ENCODE measurements around the gene ERI3.

ERI3 gene

GRCh38 chr1:44314452-44314851 lies 40.6 kb downstream of the ERI3 start:
- no peak for DNase-seq

DNA sequence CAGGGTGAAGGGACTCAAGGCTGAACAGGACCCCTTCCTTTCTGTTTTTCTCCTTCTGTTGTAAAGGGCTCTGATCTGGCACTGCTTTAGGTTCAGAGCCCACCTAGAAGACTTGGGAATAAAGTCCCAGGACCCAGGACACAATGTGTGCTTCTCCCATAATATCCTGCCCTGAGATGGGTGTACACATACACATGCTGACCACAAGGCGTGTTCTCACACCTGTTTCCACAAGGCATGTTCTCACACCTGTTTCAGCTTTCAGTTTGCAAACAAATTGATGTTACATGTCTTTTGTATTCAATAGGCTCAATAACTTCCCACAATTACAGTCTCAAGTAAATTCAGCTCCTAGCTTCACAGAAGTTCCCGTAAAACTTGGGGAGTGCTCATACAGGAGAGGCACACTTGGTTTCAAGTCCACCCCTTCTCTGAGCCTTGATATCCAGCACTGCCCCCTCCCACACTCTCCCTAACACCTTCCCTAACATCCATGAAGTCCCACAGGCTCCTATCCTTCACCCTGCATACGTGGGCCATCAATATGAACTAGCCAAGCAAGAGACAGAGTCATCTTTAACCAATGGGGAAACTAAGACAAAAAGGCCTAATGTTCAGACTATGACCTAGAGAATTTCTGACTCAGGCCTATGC lies 41.7 kb downstream of the ERI3 start:
- DNase-seq: no peak

DNA sequence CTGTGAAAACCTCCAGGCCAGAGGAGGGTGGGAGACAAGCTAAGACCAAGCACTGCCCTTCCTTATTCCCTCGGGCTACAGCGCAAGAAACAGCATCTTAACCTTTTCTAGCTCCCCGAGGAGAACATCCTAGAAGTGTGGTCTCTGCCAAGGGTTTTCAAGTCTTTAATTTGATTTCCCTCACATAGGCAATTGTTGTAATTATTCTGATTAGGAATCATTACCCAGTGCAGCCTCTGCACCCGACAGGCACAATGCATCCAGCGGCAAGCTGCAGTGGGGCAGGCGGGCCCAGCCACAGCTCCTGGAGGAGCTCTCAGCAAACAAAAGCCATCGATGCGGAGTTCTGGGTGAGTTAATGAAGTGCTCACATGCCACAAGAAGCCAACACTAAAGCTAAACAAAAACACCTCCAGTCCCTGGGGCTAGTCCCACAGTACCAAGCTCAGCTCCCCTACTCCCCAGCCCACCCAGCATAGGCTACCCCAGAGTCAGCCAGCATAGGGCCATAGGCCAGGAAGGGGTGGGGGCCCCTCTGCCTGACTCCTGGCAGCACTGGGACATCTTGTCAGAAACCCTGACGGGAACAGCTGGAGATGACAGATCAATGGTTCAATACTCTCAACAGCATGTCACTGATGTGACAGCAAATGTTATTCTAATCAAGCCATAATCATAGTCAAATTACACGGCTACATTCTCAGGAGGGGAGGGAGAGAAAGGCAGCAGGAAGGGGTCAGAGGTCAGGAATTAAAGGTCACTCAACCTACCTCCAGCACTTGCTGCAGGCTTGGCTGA lies 42.5 kb downstream of the ERI3 start:
- DNase-seq: no peak

- no peak for DNase-seq
These were observed 45.1 kb downstream of the ERI3 start for GRCh38 chr1:44310006-44310405.

DNA sequence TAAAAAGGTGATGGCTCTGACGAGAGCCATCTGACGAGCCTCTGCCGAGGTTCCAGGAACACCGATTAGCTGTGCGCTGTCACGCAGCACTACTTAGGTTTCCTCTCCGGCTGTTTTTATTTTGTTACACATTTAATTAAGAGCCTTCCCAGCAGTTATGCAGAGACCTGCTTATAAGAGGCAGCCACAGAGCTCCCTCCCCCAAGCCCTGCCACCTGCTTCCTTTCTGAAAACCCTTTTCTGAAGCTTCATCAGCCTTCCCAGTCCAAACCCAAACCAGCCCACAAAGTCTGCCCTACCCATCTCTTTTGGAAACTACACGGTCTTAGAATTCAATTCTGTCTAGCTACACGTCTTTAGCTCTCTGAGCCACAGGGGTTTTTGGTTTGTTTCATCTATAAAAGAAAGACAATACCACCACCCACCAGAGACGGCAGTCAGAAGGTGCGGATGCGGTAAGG lies 49.1 kb downstream of the ERI3 start:
- DNase-seq: peak; percentile 91

- DNase-seq: no peak
These were observed 51.5 kb downstream of the ERI3 start for GRCh38 chr1:44303532-44303931.

- DNase-seq: no peak
These were observed 52.5 kb downstream of the ERI3 start for GRCh38 chr1:44302541-44302940.

DNA sequence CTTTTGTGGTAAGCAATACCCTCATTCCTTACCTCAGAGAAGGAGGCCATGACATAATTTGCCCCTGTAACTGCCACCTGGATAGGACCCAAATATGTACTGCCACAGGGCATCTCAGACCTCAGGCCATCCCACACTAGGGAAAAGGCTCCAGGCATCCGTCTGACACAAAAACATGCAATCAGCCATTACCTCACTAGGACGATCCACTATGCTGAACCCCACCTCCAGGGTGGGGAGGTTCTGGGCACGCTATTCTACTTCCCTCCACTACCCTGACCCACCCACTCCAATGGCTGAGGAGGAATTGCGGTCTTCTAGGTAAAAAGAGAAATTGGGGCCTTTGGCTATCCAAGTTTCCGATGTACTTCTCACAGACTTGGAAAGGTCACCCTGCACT lies 53.6 kb downstream of the ERI3 start:
- no peak for DNase-seq

DNA sequence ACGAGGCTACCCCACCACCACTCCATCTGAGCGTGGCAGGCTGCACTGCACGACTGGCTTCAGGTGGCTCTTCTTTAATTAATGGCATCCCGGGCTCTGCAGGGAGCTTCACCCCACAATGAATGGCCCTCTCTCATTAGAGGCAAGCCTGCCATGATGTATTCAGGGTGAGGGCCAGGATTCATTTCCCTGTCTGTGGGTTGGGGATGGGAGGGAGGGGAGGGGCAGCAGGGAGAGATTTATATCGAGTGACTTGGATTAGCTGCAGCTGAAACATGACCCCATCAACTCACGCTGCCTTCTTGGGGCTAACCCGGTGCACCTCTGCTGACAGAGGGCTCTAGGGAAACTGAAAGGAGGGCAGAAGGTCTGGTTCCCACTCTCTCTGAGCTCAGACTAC lies 54.2 kb downstream of the ERI3 start:
- peak; percentile 49 for DNase-seq

DNA sequence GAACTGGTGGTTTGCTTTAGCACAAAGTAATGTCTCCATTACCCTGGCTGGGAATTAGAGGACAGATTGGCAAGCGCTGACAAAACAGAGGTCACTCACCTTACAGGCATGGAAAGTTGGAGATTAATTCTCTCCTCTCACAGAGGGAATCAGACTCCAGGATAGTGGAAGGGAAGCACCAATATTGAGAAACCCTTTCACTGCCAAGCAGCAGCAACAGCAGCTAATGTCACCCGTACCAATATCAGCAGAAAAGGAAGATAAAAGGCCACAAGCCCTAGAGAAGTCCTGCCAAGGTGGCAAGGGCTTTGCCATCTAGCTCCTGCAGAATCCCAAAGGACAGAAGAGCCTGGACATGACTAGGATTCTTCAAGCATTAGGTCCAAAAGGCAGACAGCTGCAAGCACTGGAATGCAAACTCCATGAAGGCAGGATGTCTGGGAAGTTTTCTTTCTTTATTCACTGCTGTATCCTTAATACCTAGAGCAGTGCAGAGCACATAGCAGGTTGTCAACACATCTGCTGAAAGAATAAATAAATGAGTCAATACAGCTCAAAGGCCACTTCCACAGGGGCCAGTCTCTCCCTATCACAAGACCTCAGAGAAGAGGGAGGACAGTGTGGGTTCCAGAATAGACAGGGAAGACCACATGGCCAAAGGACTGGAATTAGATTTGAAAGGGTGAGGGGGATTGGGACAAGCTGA lies 57.2 kb downstream of the ERI3 start:
- no peak for DNase-seq

GRCh38 chr1:44296806-44297205 lies 58.3 kb downstream of the ERI3 start:
- no peak for DNase-seq

- no peak for DNase-seq
These were observed 59.0 kb downstream of the ERI3 start for GRCh38 chr1:44296086-44296485.

- no peak for DNase-seq
These were observed 60.5 kb downstream of the ERI3 start for GRCh38 chr1:44294588-44295007.

GRCh38 chr1:44293761-44294315 lies 61.2 kb downstream of the ERI3 start:
- no peak for DNase-seq

- no peak for DNase-seq
These were observed 62.4 kb downstream of the ERI3 start for GRCh38 chr1:44292651-44293050.

GRCh38 chr1:44290250-44291094 lies 64.6 kb downstream of the ERI3 start:
- DNase-seq: no peak

- no peak for DNase-seq
These were observed 65.5 kb downstream of the ERI3 start for GRCh38 chr1:44289530-44289929.

- DNase-seq: no peak
These were observed 66.2 kb downstream of the ERI3 start for GRCh38 chr1:44288883-44289282.

GRCh38 chr1:44284184-44284583 lies 70.9 kb downstream of the ERI3 start:
- DNase-seq: no peak

GRCh38 chr1:44283524-44284173 lies 71.4 kb downstream of the ERI3 start:
- DNase-seq: no peak

DNA sequence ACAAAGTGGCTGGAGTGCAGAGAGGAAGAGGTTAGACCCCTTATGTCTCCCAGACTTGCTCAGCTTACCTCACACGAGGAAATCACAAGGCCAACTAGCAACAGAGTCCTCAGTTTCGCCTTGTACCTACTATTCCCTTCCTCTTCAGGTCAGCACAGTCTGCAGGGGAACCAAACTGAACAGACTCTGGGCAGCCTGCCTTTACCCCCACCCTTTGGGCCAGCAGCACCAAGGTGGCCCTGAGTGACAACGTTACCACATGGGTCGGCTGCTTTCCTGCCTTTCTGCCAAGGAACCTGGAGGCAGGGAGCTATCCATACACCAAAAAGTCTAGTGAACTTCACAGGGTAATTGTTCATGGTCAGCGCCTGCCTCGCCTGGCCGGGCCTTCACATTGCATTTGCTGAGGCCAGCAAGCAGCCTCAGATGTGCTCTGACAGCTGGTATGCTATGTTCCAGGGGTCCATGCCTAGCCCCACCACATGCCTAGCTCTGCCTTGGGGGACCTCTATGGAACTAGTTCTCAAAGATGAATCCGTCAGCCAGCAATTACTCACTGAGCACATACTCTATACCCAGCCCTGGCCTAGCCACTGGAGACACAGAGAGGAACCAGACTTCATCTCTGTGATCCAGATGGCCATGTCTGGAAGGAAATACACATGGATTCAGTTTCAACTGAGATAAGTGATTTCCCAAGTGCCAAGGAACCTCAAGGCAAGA lies 72.2 kb downstream of the ERI3 start:
- no peak for DNase-seq
